GM21515 (cell line): ENCODE data around the gene PRSS56.

Experiments
- ATAC-seq: cut with Tn5 transposase; IDR thresholded peaks from one replicate; pipeline ENCODE4 v1.9.1; 2021; ENCODE audit not compliant: unreplicated experiment

PRSS56 gene

GRCh38 chr2:232519581-232520438 is at the start of gene PRSS56:
TSS of gene PRSS56 (plus strand) at chr2:232520388. CDS start at chr2:232520599, 211 bp downstream.
- no peak for ATAC-seq

- no peak for ATAC-seq
Observed at GRCh38 chr2:232473467-232473890, 46.7 kb upstream of the PRSS56 start.

- ATAC-seq = no peak
Observed at GRCh38 chr2:232476045-232476444, 44.1 kb upstream of the PRSS56 start.

- no peak for ATAC-seq
Observed at GRCh38 chr2:232476791-232477190, 43.4 kb upstream of the PRSS56 start.

- no peak for ATAC-seq
Observed at GRCh38 chr2:232477751-232478510, 42.3 kb upstream of the PRSS56 start.

- no peak for ATAC-seq
Observed at GRCh38 chr2:232478571-232479340, 41.4 kb upstream of the PRSS56 start.

- no peak for ATAC-seq
Observed at GRCh38 chr2:232479341-232480200, 40.6 kb upstream of the PRSS56 start.

- ATAC-seq = no peak
Observed at GRCh38 chr2:232480201-232481190, 39.7 kb upstream of the PRSS56 start.

GRCh38 chr2:232481322-232482140 is 38.7 kb upstream of the PRSS56 start:
- no peak for ATAC-seq

- ATAC-seq = no peak
Observed at GRCh38 chr2:232482301-232483238, 37.6 kb upstream of the PRSS56 start.

- ATAC-seq = no peak
Observed at GRCh38 chr2:232483311-232483922, 36.8 kb upstream of the PRSS56 start.

- no peak for ATAC-seq
Observed at GRCh38 chr2:232483923-232484627, 36.1 kb upstream of the PRSS56 start.

- no peak for ATAC-seq
Observed at GRCh38 chr2:232484628-232485347, 35.4 kb upstream of the PRSS56 start.

GRCh38 chr2:232485348-232485756 is 34.8 kb upstream of the PRSS56 start:
- ATAC-seq = no peak

- no peak for ATAC-seq
Observed at GRCh38 chr2:232485757-232486557, 34.2 kb upstream of the PRSS56 start.
